Fibroblast of the conjunctiva (primary cell): Measurements from ENCODE around the gene SEC14L1.

ENCODE experiments used
- DNase-seq: peaks from one replicate; pipeline ENCODE4 v3.0.0-alpha.2; 2010; ENCODE audit warnings: low read depth

The SEC14L1 gene

GRCh38 chr17:77163001-77163400 lies 22.2 kb downstream of the SEC14L1 start:
- no peak for DNase-seq

- no peak for DNase-seq
Observed at GRCh38 chr17:77163511-77164280, 22.9 kb downstream of the SEC14L1 start.

GRCh38 chr17:77164483-77165091 lies 23.8 kb downstream of the SEC14L1 start:
- DNase-seq, result no peak

- DNase-seq, result no peak
Observed at GRCh38 chr17:77165577-77165976, 24.8 kb downstream of the SEC14L1 start.

- DNase-seq, result no peak
Observed at GRCh38 chr17:77167472-77168306, 26.9 kb downstream of the SEC14L1 start.

- DNase-seq, result no peak
Observed at GRCh38 chr17:77173104-77173503, 32.3 kb downstream of the SEC14L1 start.

- no peak for DNase-seq
Observed at GRCh38 chr17:77174928-77175661, 34.3 kb downstream of the SEC14L1 start.

- DNase-seq, result no peak
Observed at GRCh38 chr17:77177002-77177741, 36.4 kb downstream of the SEC14L1 start.

- DNase-seq, result no peak
Observed at GRCh38 chr17:77178050-77178449, 37.3 kb downstream of the SEC14L1 start.

- no peak for DNase-seq
Observed at GRCh38 chr17:77178563-77178962, 37.8 kb downstream of the SEC14L1 start.

- DNase-seq, result no peak
Observed at GRCh38 chr17:77180503-77181357, 40.0 kb downstream of the SEC14L1 start.

- no peak for DNase-seq
Observed at GRCh38 chr17:77182205-77183172, 41.7 kb downstream of the SEC14L1 start.

GRCh38 chr17:77184474-77184873 lies 43.7 kb downstream of the SEC14L1 start:
- peak; percentile 2 for DNase-seq

- DNase-seq, result no peak
Observed at GRCh38 chr17:77185137-77185536, 44.4 kb downstream of the SEC14L1 start.

- no peak for DNase-seq
Observed at GRCh38 chr17:77186141-77186604, 45.4 kb downstream of the SEC14L1 start.

GRCh38 chr17:77188084-77189066 lies 47.6 kb downstream of the SEC14L1 start:
- no peak for DNase-seq

GRCh38 chr17:77189148-77189547 lies 48.4 kb downstream of the SEC14L1 start:
- no peak for DNase-seq

- no peak for DNase-seq
Observed at GRCh38 chr17:77190576-77190975, 49.8 kb downstream of the SEC14L1 start.
